Aorta (tissue), 5 donors: ENCODE measurements around the gene SIK2. TPM values are rescaled to one million over a fixed set of nuclear protein-coding genes. Genes with fewer than 3 reads are reported as not detected.
A peak's percentile ranks its signal among the peaks of the same experiment; 100 is the strongest.

Source experiments
- ATAC-seq: fragments of 200-7000 bp; cut with Tn5 transposase; one replicate; pipeline ENCODE4 v1.9.1; 2022; ENCODE audit warnings: moderate library complexity; ENCODE audit not compliant: low FRiP score
- DNase-seq, 2 donors: peaks; one replicate each; pipeline ENCODE4 v3.0.0-alpha.2; 2020
- H3K27ac ChIP-seq, 2 donors: one replicate each; pipeline ENCODE4 v1.5.1; 2013; ENCODE audit warnings: low read length in 2 of 2, mild to moderate bottlenecking in 2 of 2, moderate library complexity in 2 of 2, control low read depth in 1 of 2, inconsistent platforms in 1 of 2, low read depth in 1 of 2
- H3K27me3 ChIP-seq, 2 donors: one replicate each; pipeline ENCODE4 v1.6.1; 2013; ENCODE audit warnings: control low read depth in 1 of 2, low read length in 1 of 2, mild to moderate bottlenecking in 1 of 2, moderate library complexity in 1 of 2; ENCODE audit not compliant: insufficient read depth in 2 of 2, control insufficient read depth in 1 of 2
- H3K36me3 ChIP-seq, 2 donors: one replicate each; pipeline ENCODE4 v1.6.1; 2013; ENCODE audit warnings: control low read depth in 1 of 2, low read length in 1 of 2, mild to moderate bottlenecking in 1 of 2; ENCODE audit not compliant: insufficient read depth in 2 of 2, control insufficient read depth in 1 of 2
- H3K4me1 ChIP-seq, 2 donors: one replicate each; pipeline ENCODE4 v1.6.1; 2013; ENCODE audit warnings: low read length in 2 of 2, control low read depth in 1 of 2, mild to moderate bottlenecking in 1 of 2, moderate library complexity in 1 of 2; ENCODE audit not compliant: insufficient read depth in 2 of 2, control insufficient read depth in 1 of 2
- H3K4me3 ChIP-seq, 2 donors: one replicate each; pipeline ENCODE4 v1.5.1; 2013; ENCODE audit warnings: low read length in 2 of 2, control low read depth in 1 of 2, mild to moderate bottlenecking in 1 of 2
- H3K9me3 ChIP-seq: one replicate; pipeline ENCODE4 v1.6.1; 2013; ENCODE audit warnings: mild to moderate bottlenecking, low read length; ENCODE audit not compliant: control insufficient read depth
- WGBS, 2 donors: extraction: QIAGEN DNeasy Blood & Tissue Kit; methylation state at CpG; one replicate each; pipeline ENCODE4 v1.1.7; 2013; 5-methylcytosine and 5-hydroxymethylcytosine counted together
- intact Hi-C, 2 donors: fragments of 100-400 bp; cut with DNase I; formaldehyde crosslinking; loops; one replicate each; pipeline versions ENCODE4 v1.14.2 to v1.15.0; 2022
- polyA plus RNA-seq, 2 donors: library from polyadenylated mRNA; stranded (reverse); fragments of 200-250 nt; gene quantifications; one replicate each; pipeline ENCODE4 v1.2.3, GENCODE V29; 2013
- total RNA-seq, 2 donors: library from RNA; stranded (reverse); fragmentation: NEBNext Ultra II Directional; extraction: Animal tissue kit (Norgen Biotek cat#: 25700); gene quantifications; one replicate each; pipeline ENCODE4 v1.2.1, GENCODE V29; 2021
- donor health status: healthy with polysubstance abuse.
- donor health status: Bipolar disorder and iron deficiency.
- donor health status: DM: no; HTN: no; CAD: no.
- donor health status: DM: no; HTN: no; CAD: no.
- donor health status: DM: yes; HTN: yes; CAD: no.

Gene SIK2
- total and polyA plus RNA-seq, 4 donors, result 3.5 to 21.9 (median 10.8) TPM

GRCh38 chr11:111774955-111775710, 172.9 kb downstream of the SIK2 start:
- H3K9me3 ChIP-seq, result no peaks in the 10 kb centered on the region
- 24 to 25% methylated on average over 6 of the region's 6 CpGs for WGBS, 2 donors
- peak overlapping the region; percentile 22 to 48 for H3K27ac ChIP-seq
- H3K27me3 ChIP-seq, result no peaks in the 10 kb centered on the region
- H3K36me3 ChIP-seq, result no peaks in the 10 kb centered on the region
- no peak overlapping the region for H3K4me3 ChIP-seq
- DNase-seq (peak; percentile 74 to 79), ATAC-seq (peak; percentile 81)
- H3K4me1 ChIP-seq, result peaks cover 0 to 1% of the 10 kb centered on the region in 2 donors
- intact Hi-C loops, result loop anchor here in 1 of 2 donors (5.0 kb wide), 3 partner anchors 38 to 208 kb away; no protein-coding TSS in a partner anchor

GRCh38 chr11:111776398-111777093, 174.3 kb downstream of the SIK2 start:
- intact Hi-C loops, result loop anchor here (1.0 to 5.0 kb wide), 4 partner anchors 39 to 209 kb away; partner anchors contain the start of gene SIK2 (in 2 of the 2)
- no peak for ATAC-seq

GRCh38 chr11:111777094-111778046, 175.1 kb downstream of the SIK2 start:
- intact Hi-C loops, result loop anchor here (1.0 to 5.0 kb wide), 4 partner anchors 40 to 210 kb away; partner anchors contain the start of gene SIK2 (in 1 of the 2)
- no peak overlapping the region for H3K27ac ChIP-seq

More at GRCh38 chr11:111776398-111777093, 174.3 kb downstream of the SIK2 start:
- Histone ChIP-seq H3K9me3 (no peaks in the 10 kb centered on the region), H3K4me1 (peaks cover 0 to 1% of the 10 kb centered on the region in 2 donors), H3K4me3 (no peak overlapping the region), H3K27me3 (no peaks in the 10 kb centered on the region), H3K36me3 (no peaks in the 10 kb centered on the region), H3K27ac (no peak overlapping the region)
- DNase-seq, result no peak
- 86 to 90% methylated on average over 6 of the region's 6 CpGs for WGBS, 2 donors

GRCh38 chr11:111778047-111778558, 175.9 kb downstream of the SIK2 start:
- WGBS, 2 donors, result 74 to 79% methylated on average over 3 of the region's 3 CpGs
- intact Hi-C loops, result loop anchor here in 1 of 2 donors (5.0 kb wide), 3 partner anchors 41 to 211 kb away; no protein-coding TSS in a partner anchor
- H3K4me3 ChIP-seq, result no peak overlapping the region
- no peak overlapping the region for H3K27ac ChIP-seq
- H3K9me3 ChIP-seq, result no peaks in the 10 kb centered on the region
- DNase-seq (no peak), ATAC-seq (no peak)
- H3K36me3 ChIP-seq, result no peaks in the 10 kb centered on the region
- H3K4me1 ChIP-seq, result peaks cover 0 to 1% of the 10 kb centered on the region in 2 donors
- no peaks in the 10 kb centered on the region for H3K27me3 ChIP-seq

More at GRCh38 chr11:111777094-111778046, 175.1 kb downstream of the SIK2 start:
- no peaks in the 10 kb centered on the region for H3K36me3 ChIP-seq
- DNase-seq (no peak), ATAC-seq (peak; percentile 87)
- WGBS, 2 donors, result 48 to 51% methylated on average over 4 of the region's 4 CpGs
- no peak overlapping the region for H3K4me3 ChIP-seq
- peaks cover 0 to 1% of the 10 kb centered on the region in 2 donors for H3K4me1 ChIP-seq
- no peaks in the 10 kb centered on the region for H3K9me3 ChIP-seq
- no peaks in the 10 kb centered on the region for H3K27me3 ChIP-seq

- H3K36me3 ChIP-seq, result no peaks in the 10 kb centered on the region
- H3K4me3 ChIP-seq, result no peak overlapping the region
- H3K27ac ChIP-seq, result no peak overlapping the region
- ATAC-seq (no peak), DNase-seq (no peak)
- no peaks in the 10 kb centered on the region for H3K9me3 ChIP-seq
- H3K4me1 ChIP-seq, result peaks cover 0 to 1% of the 10 kb centered on the region in 2 donors
- 89% methylated on average over 6 of the region's 6 CpGs for WGBS, 2 donors
- H3K27me3 ChIP-seq, result no peaks in the 10 kb centered on the region
- intact Hi-C loops, result loop anchor here in 1 of 2 donors (5.0 kb wide), 3 partner anchors 42 to 212 kb away; no protein-coding TSS in a partner anchor
Observed at GRCh38 chr11:111779118-111779517, 176.9 kb downstream of the SIK2 start.

Other genes with a start within 250 kb of the SIK2 start
- 1 to 10 TPM in 1 of 2 donors, under 1 TPM in 1; 0.45 to 1.2 TPM for gene POU2AF1, start 223.2 kb upstream of the SIK2 start, total RNA-seq
- gene POU2AF1, start 223.2 kb upstream of the SIK2 start, polyA plus RNA-seq, result under 1 TPM; 0.05 to 0.63 TPM
- gene BTG4, start 90.1 kb upstream of the SIK2 start, total RNA-seq, result not detected
- not detected for gene BTG4, start 90.1 kb upstream of the SIK2 start, polyA plus RNA-seq
- not detected for gene HOATZ, start 87.7 kb upstream of the SIK2 start, total RNA-seq
- not detected for gene HOATZ, start 87.7 kb upstream of the SIK2 start, polyA plus RNA-seq
- gene LAYN, start 61.7 kb upstream of the SIK2 start, total RNA-seq, result 10 to 100 TPM; 20.8 to 23.1 TPM
- 10 to 100 TPM; 17.6 to 30.2 TPM for gene LAYN, start 61.7 kb upstream of the SIK2 start, polyA plus RNA-seq
- 10 to 100 TPM; 21.9 to 27.2 TPM for gene PPP2R1B, start 163.9 kb downstream of the SIK2 start, total RNA-seq
- gene PPP2R1B, start 163.9 kb downstream of the SIK2 start, polyA plus RNA-seq, result 1 to 10 TPM; 3.5 to 7.4 TPM